GM20431 (cell line): ENCODE results near the gene VASH2.
"Not testable (repeated sequence)": the region's sequence is repeated elsewhere in the genome, so short reads cannot be mapped to it uniquely, and the experiment has no call there.

Experiments
- in situ Hi-C: fragments of 300-500 bp; cut with MseI, MboI; formaldehyde crosslinking; loops from one replicate; pipeline ENCODE4 v1.15.0; 2020; ENCODE audit warnings: low sequenced_read_pairs; ENCODE audit not compliant: unreplicated experiment

The VASH2 gene

GRCh38 chr1:212954514-212954913 is 4.2 kb downstream of the VASH2 start:
- in situ Hi-C loops = no loop called here

GRCh38 chr1:212955098-212955497 is 4.8 kb downstream of the VASH2 start:
- in situ Hi-C loops = no loop called here

GRCh38 chr1:212955961-212956620 is 5.8 kb downstream of the VASH2 start:
- in situ Hi-C loops = no loop called here

DNA sequence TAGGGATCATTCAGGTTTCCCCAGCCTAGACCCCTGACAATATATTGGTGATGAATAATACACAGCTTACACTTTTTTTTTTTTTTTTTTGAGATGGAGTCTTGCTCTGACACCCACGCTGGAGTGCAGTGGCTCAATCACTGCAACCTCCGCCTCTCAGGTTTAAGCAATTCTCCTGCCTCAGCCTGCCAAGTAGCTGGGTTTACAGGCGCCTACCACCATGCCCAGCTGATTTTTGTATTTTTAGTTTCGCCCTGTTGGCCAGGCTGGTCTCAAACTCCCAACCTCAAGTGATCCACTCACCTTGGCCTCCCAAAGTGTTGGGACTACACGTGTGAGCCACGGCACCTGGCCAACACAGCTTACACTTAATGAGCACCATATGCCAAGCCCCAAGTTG is 7.2 kb downstream of the VASH2 start:
- in situ Hi-C loops = no loop called here

DNA sequence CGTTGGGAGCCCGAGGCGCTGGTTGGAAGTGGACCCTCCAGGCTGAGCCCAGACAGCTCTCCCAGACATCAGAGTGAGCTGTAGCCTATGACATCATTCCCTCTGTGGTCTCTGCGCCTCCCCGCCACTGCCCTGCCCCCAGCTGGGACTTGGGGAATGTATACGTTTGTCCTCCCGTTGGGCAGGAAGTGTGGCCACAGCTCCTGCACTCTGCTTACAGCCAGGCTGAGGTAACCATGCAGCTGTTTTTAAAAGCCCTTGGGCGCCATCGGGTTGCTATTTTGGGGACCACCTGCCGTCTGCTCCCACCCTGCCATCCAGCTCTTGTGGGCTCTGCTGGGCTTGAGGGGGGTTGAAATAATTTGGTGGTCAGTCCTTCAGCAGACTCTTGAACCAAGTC is 7.8 kb downstream of the VASH2 start:
- in situ Hi-C loops = no loop called here

DNA sequence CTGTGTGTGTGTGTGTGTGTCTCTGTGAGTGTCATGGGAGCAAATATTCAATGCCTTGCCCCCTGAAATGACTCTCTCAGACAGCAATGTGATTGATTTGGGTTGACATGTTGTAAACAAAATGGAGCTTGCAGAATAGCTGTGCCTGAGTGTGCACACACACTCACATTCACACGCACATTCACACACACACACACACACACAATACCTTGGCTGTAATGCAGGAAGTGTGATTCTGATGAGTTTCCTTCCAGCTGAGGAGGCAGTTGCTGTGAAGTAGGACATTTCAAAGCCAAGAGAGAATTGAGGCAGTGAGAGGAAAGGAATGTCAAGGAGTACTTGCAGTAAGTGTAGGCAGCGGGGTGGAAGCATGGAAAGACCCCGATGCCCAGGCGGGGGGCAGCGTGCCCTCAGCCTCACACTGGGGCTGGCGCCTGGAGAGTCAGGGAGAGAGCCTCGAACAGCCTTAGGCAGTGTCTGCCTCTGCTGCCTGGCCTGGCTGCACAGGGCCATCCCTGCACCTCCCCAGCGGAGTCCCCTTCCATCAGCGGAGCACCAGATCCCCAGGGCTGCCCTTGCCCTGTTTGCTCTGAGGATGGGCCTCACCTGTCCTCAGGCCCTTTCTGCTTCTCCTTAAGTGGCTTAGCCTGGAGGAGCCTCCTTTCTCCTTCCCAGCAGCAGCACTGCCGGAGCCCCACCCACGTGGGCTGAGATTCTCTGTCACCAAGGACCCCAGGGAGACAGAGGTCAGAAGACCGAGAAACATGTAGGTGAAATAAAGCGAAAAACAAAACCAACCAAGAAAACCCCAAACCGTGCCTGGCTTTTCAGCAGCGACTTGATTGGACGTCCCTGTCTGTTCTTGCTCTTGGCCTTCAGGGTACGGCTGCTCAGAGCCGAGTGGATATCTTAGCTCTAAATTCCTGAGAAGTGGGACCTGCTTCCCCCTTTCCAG is 9.2 kb downstream of the VASH2 start:
- in situ Hi-C loops = no loop called here

DNA sequence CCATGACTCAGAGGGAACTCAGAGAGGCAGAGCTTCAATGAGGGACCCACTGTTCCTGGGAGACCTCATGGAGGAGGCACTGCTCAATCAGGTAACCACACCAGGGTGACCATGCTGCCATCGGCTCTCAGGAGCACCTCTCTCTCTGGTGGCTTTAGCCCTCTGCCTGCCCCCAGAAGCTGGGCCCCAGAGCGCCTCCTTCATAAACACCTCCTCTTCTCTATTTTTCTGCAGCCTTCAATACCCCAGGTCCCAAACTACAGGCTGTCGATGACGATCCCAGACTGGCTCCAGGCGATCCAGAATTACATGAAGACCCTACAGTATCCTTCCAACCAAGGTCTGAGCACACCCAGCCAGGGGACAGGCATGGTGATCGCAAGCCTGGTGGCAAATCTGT is 10.6 kb downstream of the VASH2 start:
- in situ Hi-C loops = no loop called here

- in situ Hi-C loops = no loop called here
These were observed 12.2 kb downstream of the VASH2 start for GRCh38 chr1:212962509-212962908.

GRCh38 chr1:212964102-212964501 is 13.8 kb downstream of the VASH2 start:
- in situ Hi-C loops = no loop called here

- in situ Hi-C loops = not testable (repeated sequence)
These were observed 14.7 kb downstream of the VASH2 start for GRCh38 chr1:212964993-212965392.

DNA sequence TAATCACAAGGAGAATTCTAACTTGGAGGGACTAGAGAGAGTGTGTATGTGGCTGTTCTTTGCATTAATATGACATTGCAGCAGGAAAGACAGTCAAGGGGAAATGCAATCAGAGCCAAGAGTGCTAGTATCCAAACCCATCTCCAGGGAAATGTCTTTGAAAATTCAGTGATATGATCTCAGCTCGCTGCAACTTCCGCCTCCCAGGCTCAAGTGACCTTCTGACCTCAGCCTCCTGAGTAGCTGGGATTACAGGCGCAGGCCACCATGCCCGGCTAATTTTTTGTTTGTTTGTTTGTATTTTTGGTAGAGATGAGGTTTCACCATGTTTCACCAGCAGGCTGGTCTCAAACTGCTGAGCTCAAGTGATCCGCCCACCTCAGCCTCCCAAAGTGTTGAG is 16.3 kb downstream of the VASH2 start:
- in situ Hi-C loops = no loop called here

DNA sequence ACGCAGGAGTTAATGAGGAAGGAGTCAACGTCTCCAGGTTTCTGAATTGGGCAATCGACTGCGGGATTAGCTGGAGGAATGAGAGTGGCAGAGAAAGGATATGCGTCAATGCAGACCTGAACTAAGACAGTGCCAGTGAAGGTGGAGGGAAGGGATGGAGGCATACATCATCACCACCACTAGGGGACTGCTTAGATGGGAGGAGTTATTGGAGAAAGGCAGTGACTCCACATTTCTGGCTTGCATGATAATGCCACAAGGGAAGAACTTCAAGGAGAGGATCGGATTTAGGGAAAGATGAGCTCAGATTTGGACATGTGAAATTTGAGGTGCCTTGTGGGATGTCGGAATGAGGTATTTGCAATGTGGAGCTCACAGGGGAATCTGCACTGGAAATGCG is 17.5 kb downstream of the VASH2 start:
- in situ Hi-C loops = no loop called here

DNA sequence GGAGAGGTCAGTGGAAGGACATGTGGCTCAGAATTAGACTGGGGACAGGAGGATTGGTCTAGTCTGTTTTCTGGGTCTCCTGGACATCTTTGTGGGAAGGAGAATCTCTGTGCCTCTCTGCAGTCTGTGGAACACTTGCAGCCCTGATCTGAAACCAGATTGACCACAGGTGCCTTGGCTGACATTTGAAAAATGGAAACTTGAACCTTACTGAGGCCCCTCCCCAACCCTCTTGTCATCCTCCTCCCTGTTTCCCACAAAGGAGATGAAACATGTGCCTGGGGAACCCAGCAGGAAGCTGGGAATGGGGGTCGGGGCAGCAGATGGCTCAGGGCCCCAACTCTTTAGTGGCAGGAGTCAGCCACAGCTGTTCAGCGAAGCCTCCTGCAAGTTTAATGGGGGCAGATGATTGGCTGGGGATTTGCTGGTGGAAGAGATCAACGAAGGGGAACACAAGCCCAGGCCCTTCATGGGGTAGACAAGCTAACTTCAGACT is 18.1 kb downstream of the VASH2 start:
- in situ Hi-C loops = no loop called here

DNA sequence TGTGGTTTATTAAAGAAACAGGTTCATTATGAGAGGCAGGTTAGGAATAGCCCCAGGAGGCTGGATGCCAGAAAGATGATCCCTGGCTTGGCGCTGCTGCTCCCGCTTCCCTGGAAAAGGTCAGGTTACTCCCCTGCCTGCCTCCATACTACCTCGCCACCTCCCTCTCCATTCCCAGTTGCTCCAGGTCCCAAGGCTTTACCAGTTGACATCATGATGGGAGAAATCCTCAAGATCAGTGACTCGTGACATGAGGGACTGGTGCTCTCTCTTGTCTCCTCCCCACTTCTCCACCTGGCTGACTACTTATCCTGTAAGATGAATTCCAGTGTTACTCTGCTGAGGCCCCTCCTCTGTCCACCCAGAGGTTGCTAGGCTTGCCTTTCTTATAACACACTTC is 19.7 kb downstream of the VASH2 start:
- in situ Hi-C loops = no loop called here

DNA sequence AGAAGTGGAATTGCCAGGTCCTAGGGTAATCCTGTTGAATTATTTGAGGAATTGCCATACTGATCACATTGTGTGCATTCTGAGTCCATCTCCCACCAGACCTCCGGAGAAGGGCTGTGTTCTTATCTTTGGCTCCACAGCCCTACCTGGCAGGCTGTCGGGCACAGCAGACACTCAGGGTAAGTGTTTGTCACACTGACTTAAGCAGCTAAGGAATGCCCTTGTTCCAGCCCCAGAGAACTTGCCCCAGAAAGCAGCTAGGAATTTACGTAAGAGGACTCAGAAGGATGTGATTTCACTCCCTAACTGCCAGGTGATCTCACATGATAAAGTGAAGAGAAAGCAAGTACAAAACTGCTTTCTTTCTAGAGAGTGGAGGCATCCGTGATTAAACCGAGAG is 21.0 kb downstream of the VASH2 start:
- in situ Hi-C loops = no loop called here

GRCh38 chr1:212973426-212973825 is 23.1 kb downstream of the VASH2 start:
- in situ Hi-C loops = no loop called here

GRCh38 chr1:212973899-212974298 is 23.6 kb downstream of the VASH2 start:
- in situ Hi-C loops = no loop called here

DNA sequence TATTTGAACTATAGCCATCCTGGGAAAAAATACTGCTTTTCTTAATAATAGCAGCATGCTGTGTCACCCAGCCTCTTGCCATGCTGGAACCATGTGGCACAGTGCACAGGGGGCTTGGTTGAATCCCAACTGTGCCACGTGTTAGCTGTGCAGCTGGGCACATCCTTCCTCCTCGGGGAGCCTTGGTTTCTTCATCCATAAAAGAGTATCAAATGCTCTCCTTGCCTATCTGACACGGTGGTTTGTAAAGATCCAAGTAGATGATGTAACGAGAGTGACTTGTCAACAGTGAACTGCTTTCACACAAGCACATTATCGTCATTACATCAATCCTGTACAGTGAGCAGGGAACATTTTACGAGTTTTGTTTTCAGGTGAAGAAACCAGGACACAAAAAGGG is 24.4 kb downstream of the VASH2 start:
- in situ Hi-C loops = loop anchor here (25.0 kb wide), 1 partner anchor 512 kb away; no protein-coding TSS in a partner anchor

DNA sequence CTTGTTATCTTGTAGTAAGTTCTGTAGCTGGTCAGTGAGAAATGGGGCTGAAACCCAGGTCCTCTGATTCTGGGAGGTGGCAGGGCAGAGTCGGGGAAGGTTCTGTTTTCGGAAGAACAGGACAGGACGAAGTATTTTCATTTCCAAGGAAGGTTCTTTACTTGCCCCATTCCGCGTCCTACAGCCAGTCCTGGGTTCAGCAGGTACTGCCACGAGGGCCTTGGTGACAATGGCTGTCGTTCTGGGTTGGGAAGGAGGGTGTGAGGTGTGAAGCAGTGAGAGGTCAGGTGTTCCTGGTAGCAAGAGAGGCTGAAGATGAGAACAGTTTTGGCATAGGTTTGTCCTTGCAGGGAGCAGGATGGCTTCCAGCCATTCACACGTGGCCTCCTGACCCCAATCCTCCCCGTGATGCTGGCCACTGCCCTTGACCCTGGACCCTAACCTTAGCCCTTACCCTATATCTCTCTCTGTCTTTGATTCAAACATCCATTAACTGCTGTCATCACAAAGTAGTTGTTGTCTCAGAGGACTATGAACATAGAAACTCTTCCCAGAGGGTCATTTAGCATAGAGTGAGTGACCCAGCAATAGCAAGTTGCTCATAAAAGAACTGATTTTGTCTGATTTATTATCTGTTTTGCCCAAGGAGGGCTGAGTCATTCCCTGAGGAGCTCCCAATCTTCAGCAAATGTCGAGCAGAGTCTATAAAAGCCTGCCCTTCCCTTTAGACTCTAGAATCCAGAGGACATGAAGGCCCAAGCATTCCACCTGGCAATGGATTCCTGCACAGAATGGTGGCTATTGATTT is 25.0 kb downstream of the VASH2 start:
- in situ Hi-C loops = loop anchor here (25.0 kb wide), 1 partner anchor 513 kb away; no protein-coding TSS in a partner anchor

GRCh38 chr1:212976586-212976985 is 26.2 kb downstream of the VASH2 start:
- in situ Hi-C loops = loop anchor here (25.0 kb wide), 1 partner anchor 514 kb away; no protein-coding TSS in a partner anchor
